Measurements from ENCODE around the gene MET. TPM values are rescaled to one million over a fixed set of nuclear protein-coding genes. Genes with fewer than 3 reads are reported as not detected.

MET gene
- total and polyA plus RNA-seq, 2 donors (not counting 3 experiments of a cell fraction or from before 2014, with no cell fraction given), result 21.1 to 44.5 TPM

DNA sequence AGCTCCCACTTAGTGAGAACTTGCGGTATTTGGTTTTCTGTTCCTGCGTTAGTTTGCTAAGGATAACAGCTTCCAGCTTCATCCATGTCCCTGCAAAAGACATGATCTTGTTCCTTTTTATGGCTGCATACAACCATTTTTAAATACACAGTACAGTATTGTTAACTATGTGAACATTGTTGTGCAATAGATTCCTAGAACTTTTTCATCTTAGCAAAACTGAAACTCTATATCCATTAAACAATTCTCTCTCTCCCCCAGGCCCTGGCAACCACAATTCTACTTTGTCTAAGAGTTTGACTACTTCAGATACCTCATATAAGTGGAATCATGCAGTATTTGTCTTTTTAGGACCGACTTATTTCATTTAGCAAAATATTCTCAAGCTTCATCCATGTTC lies 118.0 kb downstream of the MET start:
- Histone ChIP-seq H3K9me1 (replicated peaks; ENCODE audit: control insufficient read depth, extremely low read depth, insufficient read depth, low read length) (no peaks in the 10 kb centered on the region), H3K4me2 (ENCODE audit: insufficient read depth, low read length) (no peak overlapping the region), H3K27ac (ENCODE audit: insufficient read depth, low read depth, low read length) (no peak overlapping the region), H3K79me2 (ENCODE audit: control insufficient read depth, insufficient read depth, low read length) (no peaks in the 10 kb centered on the region), H3K9me3 (replicated peaks; ENCODE audit: control insufficient read depth, insufficient read depth, low read length) (no peaks in the 10 kb centered on the region), H3K27me3 (ENCODE audit: control insufficient read depth in 2 of 2, insufficient read depth in 2 of 2, low read length in 2 of 2) (no peaks in the 10 kb centered on the region), H3K4me1 (ENCODE audit: control insufficient read depth, extremely low read depth, insufficient read depth, low read length) (peaks cover 5% of the 10 kb centered on the region), H3K9ac (replicated peaks; ENCODE audit: extremely low read depth, insufficient read depth, low read length) (no peak overlapping the region), H3K36me3 (ENCODE audit: control insufficient read depth in 2 of 2, extremely low read depth in 1 of 2, insufficient read depth in 2 of 2, low read length in 2 of 2) (peaks cover 0 to 5% of the 10 kb centered on the region in 2 experiments), H3K4me3 (replicated peaks in 1 of 3; ENCODE audit: insufficient read depth in 1 of 3, low read depth in 1 of 3, low read length in 3 of 3) (no peak overlapping the region), H4K20me1 (replicated peaks; ENCODE audit: control insufficient read depth, extremely low read depth, insufficient read depth, low read length) (no peaks in the 10 kb centered on the region), H2AFZ (ENCODE audit: low read depth, low read length) (no peak overlapping the region)
- no peak for TF ChIP-seq MYC (IDR thresholded peaks at IDR 0.05; ENCODE audit: low read depth, low read length)
- no peak for TF ChIP-seq JUN (IDR thresholded peaks at IDR 0.05; ENCODE audit: borderline replicate concordance, insufficient read depth, insufficient read length, low read depth)
- no peak for TF ChIP-seq POLR2AphosphoS5 (IDR thresholded peaks at IDR 0.05; ENCODE audit: insufficient read depth, low read depth, low read length)
- no peak for TF ChIP-seq FOS (IDR thresholded peaks at IDR 0.05; ENCODE audit: borderline replicate concordance, insufficient read depth, low read length)
- TF ChIP-seq, protein P1, sequence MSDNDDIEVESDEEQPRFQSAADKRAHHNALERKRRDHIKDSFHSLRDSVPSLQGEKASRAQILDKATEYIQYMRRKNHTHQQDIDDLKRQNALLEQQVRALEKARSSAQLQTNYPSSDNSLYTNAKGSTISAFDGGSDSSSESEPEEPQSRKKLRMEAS (IDR thresholded peaks at IDR 0.05; ENCODE audit: insufficient read depth, insufficient read length), result no peak
- no peak for TF ChIP-seq POLR2A (IDR thresholded peaks at IDR 0.05; ENCODE audit: low read depth, low read length)
- TF ChIP-seq EZH2 (IDR thresholded peaks at IDR 0.05; ENCODE audit: borderline replicate concordance, low read depth, low read length, severe bottlenecking), result no peak
- TF ChIP-seq, protein P2, sequence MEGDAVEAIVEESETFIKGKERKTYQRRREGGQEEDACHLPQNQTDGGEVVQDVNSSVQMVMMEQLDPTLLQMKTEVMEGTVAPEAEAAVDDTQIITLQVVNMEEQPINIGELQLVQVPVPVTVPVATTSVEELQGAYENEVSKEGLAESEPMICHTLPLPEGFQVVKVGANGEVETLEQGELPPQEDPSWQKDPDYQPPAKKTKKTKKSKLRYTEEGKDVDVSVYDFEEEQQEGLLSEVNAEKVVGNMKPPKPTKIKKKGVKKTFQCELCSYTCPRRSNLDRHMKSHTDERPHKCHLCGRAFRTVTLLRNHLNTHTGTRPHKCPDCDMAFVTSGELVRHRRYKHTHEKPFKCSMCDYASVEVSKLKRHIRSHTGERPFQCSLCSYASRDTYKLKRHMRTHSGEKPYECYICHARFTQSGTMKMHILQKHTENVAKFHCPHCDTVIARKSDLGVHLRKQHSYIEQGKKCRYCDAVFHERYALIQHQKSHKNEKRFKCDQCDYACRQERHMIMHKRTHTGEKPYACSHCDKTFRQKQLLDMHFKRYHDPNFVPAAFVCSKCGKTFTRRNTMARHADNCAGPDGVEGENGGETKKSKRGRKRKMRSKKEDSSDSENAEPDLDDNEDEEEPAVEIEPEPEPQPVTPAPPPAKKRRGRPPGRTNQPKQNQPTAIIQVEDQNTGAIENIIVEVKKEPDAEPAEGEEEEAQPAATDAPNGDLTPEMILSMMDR (IDR thresholded peaks at IDR 0.05; ENCODE audit: extremely low read depth in 1 of 2, insufficient read depth in 1 of 2, low read depth in 1 of 2, low read length in 2 of 2), result no peak
- TF ChIP-seq GATA2 (IDR thresholded peaks at IDR 0.05; ENCODE audit: insufficient read depth, insufficient read length, low read depth, low read length), result no peak
- FAIRE-seq, result no peak
- dilution Hi-C loops (cut with MboI; ENCODE audit: extremely low pct_ligation_motif_present, low sequenced_read_pairs), result no loop called here
- no peak for DNase-seq (ENCODE audit: low read depth, low spot score)
- no TSS peak for BruUV-seq (replicated peaks)
- ChIA-PET POLR2A (no interaction called here), CTCF (no interaction called here)
- intact Hi-C loops (cut with micrococcal nuclease), result no loop called here

Data from endothelial cell of umbilical vein (primary cell).